OCI-LY1 (cell line): ENCODE results near the gene TSR1.

Experiments
- CTCF ChIP-seq: fragments of 200-600 bp; sonication (generic), shearing (Covaris generic); IDR thresholded peaks from 2 replicates; pipeline ENCODE4 v1.5.1; 2017; ENCODE audit warnings: mild to moderate bottlenecking, antibody characterized with exemption, low read length, moderate library complexity, mixed read lengths
- EZH2 ChIP-seq: fragments of 200-600 bp; sonication (generic), shearing (Covaris generic); IDR thresholded peaks from 2 replicates; pipeline ENCODE4 v1.8.0; 2017; ENCODE audit warnings: borderline replicate concordance, mixed run types, mild to moderate bottlenecking, antibody characterized with exemption, low read length, moderate library complexity, mixed read lengths

GRCh38 chr17:2302778-2303203 lies 33.5 kb downstream of the TSR1 start:
- TF ChIP-seq CTCF (no peak), EZH2 (no peak)
